ENCODE measurements around the gene UNC79.

The UNC79 gene

GRCh38 chr14:93700928-93701327, 270.2 kb downstream of the UNC79 start:
- Histone ChIP-seq H3K4me1 (ENCODE audit: control insufficient read depth, low read depth, low read length) (no peaks in the 10 kb centered on the region), H3K27me3 (ENCODE audit: control insufficient read depth, insufficient read depth, low read length) (no peaks in the 10 kb centered on the region), H3K9me3 (ENCODE audit: control insufficient read depth, low read depth, low read length) (no peaks in the 10 kb centered on the region), H3K9ac (ENCODE audit: low read length) (no peak overlapping the region), H3K36me3 (ENCODE audit: control insufficient read depth, low read depth, low read length) (no peaks in the 10 kb centered on the region), H3K4me3 (ENCODE audit: low read length) (no peak overlapping the region), H3K27ac (ENCODE audit: low read length) (no peak overlapping the region)

GRCh38 chr14:93701562-93701961, 270.8 kb downstream of the UNC79 start:
- Histone ChIP-seq H3K4me1 (ENCODE audit: control insufficient read depth, low read depth, low read length) (no peaks in the 10 kb centered on the region), H3K9me3 (ENCODE audit: control insufficient read depth, low read depth, low read length) (no peaks in the 10 kb centered on the region), H3K27ac (ENCODE audit: low read length) (no peak overlapping the region), H3K27me3 (ENCODE audit: control insufficient read depth, insufficient read depth, low read length) (no peaks in the 10 kb centered on the region), H3K9ac (ENCODE audit: low read length) (no peak overlapping the region), H3K4me3 (ENCODE audit: low read length) (no peak overlapping the region), H3K36me3 (ENCODE audit: control insufficient read depth, low read depth, low read length) (no peaks in the 10 kb centered on the region)

- Histone ChIP-seq H3K4me3 (ENCODE audit: low read length) (no peak overlapping the region), H3K9me3 (ENCODE audit: control insufficient read depth, low read depth, low read length) (no peaks in the 10 kb centered on the region), H3K4me1 (ENCODE audit: control insufficient read depth, low read depth, low read length) (no peaks in the 10 kb centered on the region), H3K27ac (ENCODE audit: low read length) (no peak overlapping the region), H3K36me3 (ENCODE audit: control insufficient read depth, low read depth, low read length) (no peaks in the 10 kb centered on the region), H3K9ac (ENCODE audit: low read length) (no peak overlapping the region), H3K27me3 (ENCODE audit: control insufficient read depth, insufficient read depth, low read length) (no peaks in the 10 kb centered on the region)
Measured at GRCh38 chr14:93702946-93703345, 272.2 kb downstream of the UNC79 start.

- no peaks in the 10 kb centered on the region for H3K9me3 ChIP-seq (ENCODE audit: control insufficient read depth, low read depth, low read length)
- H3K27ac ChIP-seq (ENCODE audit: low read length) = no peak overlapping the region
- no peaks in the 10 kb centered on the region for H3K36me3 ChIP-seq (ENCODE audit: control insufficient read depth, low read depth, low read length)
- H3K4me1 ChIP-seq (ENCODE audit: control insufficient read depth, low read depth, low read length) = no peaks in the 10 kb centered on the region
- H3K27me3 ChIP-seq (ENCODE audit: control insufficient read depth, insufficient read depth, low read length) = no peaks in the 10 kb centered on the region
- no peak overlapping the region for H3K4me3 ChIP-seq (ENCODE audit: low read length)
- no peak overlapping the region for H3K9ac ChIP-seq (ENCODE audit: low read length)
Measured at GRCh38 chr14:93703941-93704340, 273.2 kb downstream of the UNC79 start.

GRCh38 chr14:93705513-93706156, 274.9 kb downstream of the UNC79 start:
- no peaks in the 10 kb centered on the region for H3K9me3 ChIP-seq (ENCODE audit: control insufficient read depth, low read depth, low read length)

GRCh38 chr14:93706360-93706955, 275.7 kb downstream of the UNC79 start:
- H3K4me1 ChIP-seq (ENCODE audit: control insufficient read depth, low read depth, low read length) = no peaks in the 10 kb centered on the region
- H3K36me3 ChIP-seq (ENCODE audit: control insufficient read depth, low read depth, low read length) = no peaks in the 10 kb centered on the region
- H3K27ac ChIP-seq (ENCODE audit: low read length) = no peak overlapping the region
- H3K9ac ChIP-seq (ENCODE audit: low read length) = no peak overlapping the region
- H3K27me3 ChIP-seq (ENCODE audit: control insufficient read depth, insufficient read depth, low read length) = no peaks in the 10 kb centered on the region
- H3K4me3 ChIP-seq (ENCODE audit: low read length) = no peak overlapping the region
- no peaks in the 10 kb centered on the region for H3K9me3 ChIP-seq (ENCODE audit: control insufficient read depth, low read depth, low read length)

More at GRCh38 chr14:93705513-93706156, 274.9 kb downstream of the UNC79 start:
- no peaks in the 10 kb centered on the region for H3K4me1 ChIP-seq (ENCODE audit: control insufficient read depth, low read depth, low read length)
- H3K4me3 ChIP-seq (ENCODE audit: low read length) = no peak overlapping the region
- H3K9ac ChIP-seq (ENCODE audit: low read length) = no peak overlapping the region
- H3K27me3 ChIP-seq (ENCODE audit: control insufficient read depth, insufficient read depth, low read length) = no peaks in the 10 kb centered on the region
- H3K36me3 ChIP-seq (ENCODE audit: control insufficient read depth, low read depth, low read length) = no peaks in the 10 kb centered on the region
- no peak overlapping the region for H3K27ac ChIP-seq (ENCODE audit: low read length)

GRCh38 chr14:93707475-93707874, 276.7 kb downstream of the UNC79 start:
- H3K4me1 ChIP-seq (ENCODE audit: control insufficient read depth, low read depth, low read length) = peaks cover under 1% of the 10 kb centered on the region
- no peak overlapping the region for H3K27ac ChIP-seq (ENCODE audit: low read length)
- no peak overlapping the region for H3K4me3 ChIP-seq (ENCODE audit: low read length)
- H3K9ac ChIP-seq (ENCODE audit: low read length) = no peak overlapping the region
- no peaks in the 10 kb centered on the region for H3K9me3 ChIP-seq (ENCODE audit: control insufficient read depth, low read depth, low read length)
- no peaks in the 10 kb centered on the region for H3K36me3 ChIP-seq (ENCODE audit: control insufficient read depth, low read depth, low read length)
- no peaks in the 10 kb centered on the region for H3K27me3 ChIP-seq (ENCODE audit: control insufficient read depth, insufficient read depth, low read length)

GRCh38 chr14:93708311-93708734, 277.6 kb downstream of the UNC79 start:
- no peak overlapping the region for H3K9ac ChIP-seq (ENCODE audit: low read length)
- H3K27me3 ChIP-seq (ENCODE audit: control insufficient read depth, insufficient read depth, low read length) = no peaks in the 10 kb centered on the region
- H3K9me3 ChIP-seq (ENCODE audit: control insufficient read depth, low read depth, low read length) = no peaks in the 10 kb centered on the region
- peaks cover 8% of the 10 kb centered on the region for H3K4me1 ChIP-seq (ENCODE audit: control insufficient read depth, low read depth, low read length)
- no peaks in the 10 kb centered on the region for H3K36me3 ChIP-seq (ENCODE audit: control insufficient read depth, low read depth, low read length)
- H3K4me3 ChIP-seq (ENCODE audit: low read length) = no peak overlapping the region
- H3K27ac ChIP-seq (ENCODE audit: low read length) = no peak overlapping the region

GRCh38 chr14:93708800-93709199, 278.1 kb downstream of the UNC79 start:
- H3K36me3 ChIP-seq (ENCODE audit: control insufficient read depth, low read depth, low read length) = no peaks in the 10 kb centered on the region
- no peak overlapping the region for H3K27ac ChIP-seq (ENCODE audit: low read length)
- no peak overlapping the region for H3K9ac ChIP-seq (ENCODE audit: low read length)
- H3K9me3 ChIP-seq (ENCODE audit: control insufficient read depth, low read depth, low read length) = no peaks in the 10 kb centered on the region
- H3K27me3 ChIP-seq (ENCODE audit: control insufficient read depth, insufficient read depth, low read length) = no peaks in the 10 kb centered on the region
- no peak overlapping the region for H3K4me3 ChIP-seq (ENCODE audit: low read length)
- H3K4me1 ChIP-seq (ENCODE audit: control insufficient read depth, low read depth, low read length) = peaks cover 8% of the 10 kb centered on the region

GRCh38 chr14:93709249-93709648, 278.5 kb downstream of the UNC79 start:
- peaks cover 8% of the 10 kb centered on the region for H3K4me1 ChIP-seq (ENCODE audit: control insufficient read depth, low read depth, low read length)
- H3K27me3 ChIP-seq (ENCODE audit: control insufficient read depth, insufficient read depth, low read length) = no peaks in the 10 kb centered on the region
- H3K9me3 ChIP-seq (ENCODE audit: control insufficient read depth, low read depth, low read length) = no peaks in the 10 kb centered on the region
- no peak overlapping the region for H3K9ac ChIP-seq (ENCODE audit: low read length)
- H3K27ac ChIP-seq (ENCODE audit: low read length) = no peak overlapping the region
- no peak overlapping the region for H3K4me3 ChIP-seq (ENCODE audit: low read length)
- H3K36me3 ChIP-seq (ENCODE audit: control insufficient read depth, low read depth, low read length) = no peaks in the 10 kb centered on the region

- Histone ChIP-seq H3K27ac (ENCODE audit: low read length) (no peak overlapping the region), H3K4me3 (ENCODE audit: low read length) (no peak overlapping the region), H3K27me3 (ENCODE audit: control insufficient read depth, insufficient read depth, low read length) (no peaks in the 10 kb centered on the region), H3K36me3 (ENCODE audit: control insufficient read depth, low read depth, low read length) (no peaks in the 10 kb centered on the region), H3K9ac (ENCODE audit: low read length) (no peak overlapping the region), H3K4me1 (ENCODE audit: control insufficient read depth, low read depth, low read length) (peaks cover 8% of the 10 kb centered on the region), H3K9me3 (ENCODE audit: control insufficient read depth, low read depth, low read length) (no peaks in the 10 kb centered on the region)
Measured at GRCh38 chr14:93712079-93712837, 281.5 kb downstream of the UNC79 start.

All from iPS-18a (cell line).